K562 (cell line): ENCODE measurements around the gene MOB3B. TPM values are rescaled to one million over a fixed set of nuclear protein-coding genes. Genes with fewer than 3 reads are reported as not detected.

Source experiments
- ATF3 ChIP-seq, 2 experiments: fragments of 450-650 bp in 1 of 2; sonication (generic) in 1 of 2; formaldehyde crosslinking in 1 of 2; IDR thresholded peaks in 1 of 2; conservative IDR thresholded peaks in 1 of 2; 2 replicates each; pipeline versions ENCODE4 v1.6.1 to v1.8.1; 2016 to 2023; ENCODE audit warnings: mild to moderate bottlenecking in 2 of 2, moderate library complexity in 2 of 2, inconsistent platforms in 1 of 2, missing genetic modification reagents in 1 of 2
- BDP1 ChIP-seq: IDR thresholded peaks from 3 replicates; pipeline ENCODE4 v1.6.1; 2011; ENCODE audit not compliant: insufficient read length, insufficient read depth
- CREB1 ChIP-seq, 2 experiments: sonication (generic) in 1 of 2; formaldehyde crosslinking in 1 of 2; IDR thresholded peaks; 2 replicates each; pipeline versions ENCODE4 v1.6.1 to v1.8.0; 2012 to 2022; ENCODE audit warnings: inconsistent platforms in 1 of 2, mild to moderate bottlenecking in 1 of 2, missing genetic modification reagents in 1 of 2, moderate library complexity in 1 of 2
- ESRRA ChIP-seq: fragments of 450-650 bp; IDR thresholded peaks from 2 replicates; pipeline ENCODE4 v1.6.1; 2014; ENCODE audit warnings: low read depth, mild to moderate bottlenecking, moderate library complexity, borderline replicate concordance
- HDAC2 ChIP-seq: fragments of 450-650 bp; IDR thresholded peaks from 2 replicates; pipeline ENCODE4 v1.6.1; 2016; ENCODE audit warnings: mild to moderate bottlenecking
- KLF1 ChIP-seq: fragments of 450-650 bp; IDR thresholded peaks from 2 replicates; pipeline ENCODE4 v1.6.1; 2016; ENCODE audit warnings: missing genetic modification characterization, missing compliant biosample characterization
- POLR2H ChIP-seq: IDR thresholded peaks from 2 replicates; pipeline ENCODE4 v1.6.1; 2016; ENCODE audit warnings: missing genetic modification characterization, low read depth, mild to moderate bottlenecking, control low read depth, missing compliant biosample characterization, moderate library complexity
- SAP30 ChIP-seq: fragments of 200-600 bp; sonication (generic); IDR thresholded peaks from 2 replicates; pipeline ENCODE4 v1.6.1; 2012; ENCODE audit warnings: borderline replicate concordance, low read depth, mild to moderate bottlenecking, moderate library complexity, low read length, control low read depth, inconsistent platforms; ENCODE audit not compliant: insufficient read depth, poor library complexity, severe bottlenecking
- SOX6 ChIP-seq: fragments of 450-650 bp; IDR thresholded peaks from 2 replicates; pipeline ENCODE4 v1.6.1; 2014; ENCODE audit warnings: mild to moderate bottlenecking
- SRSF3 ChIP-seq: fragments of 200-400 bp; formaldehyde crosslinking; IDR thresholded peaks from 2 replicates; pipeline ENCODE4 v1.6.1; 2016; ENCODE audit warnings: mild to moderate bottlenecking, low read length, moderate library complexity; ENCODE audit not compliant: insufficient read depth
- TCF7 ChIP-seq: sonication (generic); IDR thresholded peaks from 2 replicates; pipeline ENCODE4 v1.6.1; 2016; ENCODE audit warnings: antibody characterized with exemption, borderline replicate concordance
- ZFP1 ChIP-seq: fragments of 450-650 bp; formaldehyde crosslinking; IDR thresholded peaks from 2 replicates; pipeline ENCODE4 v1.4.0; 2020; ENCODE audit warnings: mild to moderate bottlenecking, mixed read lengths
- ZNF444 ChIP-seq: fragments of 250-450 bp; sonication (Bioruptor Pico); IDR thresholded peaks from 2 replicates; pipeline ENCODE4 v1.4.0; 2020; ENCODE audit warnings: mild to moderate bottlenecking, moderate library complexity
- ZNF592 ChIP-seq: fragments of 450-650 bp; IDR thresholded peaks from 2 replicates; pipeline ENCODE4 v1.6.1; 2017; ENCODE audit warnings: antibody characterized with exemption, mild to moderate bottlenecking
- polyA plus RNA-seq, 8 experiments: library from polyadenylated mRNA; depleted of rRNA in 4 of 8; stranded (reverse) in 5 of 8; unstranded in 3 of 8; fragments of >200 nt; fragmentation: Nextera tagmentation in 2 of 8; fragmentation: Illumina TruSeq in 1 of 8; extraction: Ambion mirVana in 2 of 8; extraction: Trizol in 1 of 8; gene quantifications; 2 replicates each; pipeline versions ENCODE4 v1.2.1 to v1.2.3, GENCODE V29; 2011 to 2014; ENCODE audit warnings: inconsistent platforms in 1 of 8, missing spikeins in 1 of 8
- total RNA-seq, 7 experiments: library from RNA; depleted of rRNA in 6 of 7; stranded (reverse); fragments of >200 nt in 6 of 7; fragmentation: Illumina TruSeq in 2 of 7; extraction: Trizol in 2 of 7; gene quantifications; 2 replicates each; pipeline versions ENCODE4 v1.2.1 to v1.2.3, GENCODE V29; 2011 to 2021; ENCODE audit warnings: low replicate concordance in 1 of 7

MOB3B gene
- total and polyA plus RNA-seq, 9 of the 15 experiments (the other 6 are each of a cell fraction or from before 2014, with no cell fraction given), result 3.6 to 12.8 (median 7.2) TPM

GRCh38 chr9:27462434-27462833 lies 67.2 kb downstream of the MOB3B start (continued):
- TF ChIP-seq CREB1 (IDR thresholded peaks at IDR 0.05) (no peak), CREB1 (CRISPR knock-in tag; IDR thresholded peaks at IDR 0.05) (no peak), BDP1 (no peak), TCF7 (no peak), KLF1 (no peak), POLR2H (tag) (no peak), ESRRA (no peak), SRSF3 (no peak), ATF3 (IDR thresholded peaks at IDR 0.05) (peak; percentile 50; the same call in 1 of the 2 replicates), ATF3 (CRISPR knock-in tag; conservative IDR thresholded peaks at IDR 0.05) (no peak), ZNF444 (CRISPR knock-in tag) (no peak), HDAC2 (no peak), ZFP1 (no peak), SOX6 (peak; percentile 50; the same call in 1 of the 2 replicates), SAP30 (no peak), ZNF592 (peak; percentile 34; the same call in 1 of the 2 replicates)
